Pons (tissue), 1 donor: Measurements from ENCODE around the gene ROBO1.
"Not testable (repeated sequence)": the region's sequence is repeated elsewhere in the genome, so short reads cannot be mapped to it uniquely, and the experiment has no call there.

ENCODE experiments used
- DNase-seq: peaks from one replicate; pipeline ENCODE4 v3.0.0-alpha.2; 2016; ENCODE audit warnings: low spot score

Gene ROBO1

GRCh38 chr3:79246875-79247724 is 520.7 kb downstream of the ROBO1 start:
- DNase-seq: no peak

DNA sequence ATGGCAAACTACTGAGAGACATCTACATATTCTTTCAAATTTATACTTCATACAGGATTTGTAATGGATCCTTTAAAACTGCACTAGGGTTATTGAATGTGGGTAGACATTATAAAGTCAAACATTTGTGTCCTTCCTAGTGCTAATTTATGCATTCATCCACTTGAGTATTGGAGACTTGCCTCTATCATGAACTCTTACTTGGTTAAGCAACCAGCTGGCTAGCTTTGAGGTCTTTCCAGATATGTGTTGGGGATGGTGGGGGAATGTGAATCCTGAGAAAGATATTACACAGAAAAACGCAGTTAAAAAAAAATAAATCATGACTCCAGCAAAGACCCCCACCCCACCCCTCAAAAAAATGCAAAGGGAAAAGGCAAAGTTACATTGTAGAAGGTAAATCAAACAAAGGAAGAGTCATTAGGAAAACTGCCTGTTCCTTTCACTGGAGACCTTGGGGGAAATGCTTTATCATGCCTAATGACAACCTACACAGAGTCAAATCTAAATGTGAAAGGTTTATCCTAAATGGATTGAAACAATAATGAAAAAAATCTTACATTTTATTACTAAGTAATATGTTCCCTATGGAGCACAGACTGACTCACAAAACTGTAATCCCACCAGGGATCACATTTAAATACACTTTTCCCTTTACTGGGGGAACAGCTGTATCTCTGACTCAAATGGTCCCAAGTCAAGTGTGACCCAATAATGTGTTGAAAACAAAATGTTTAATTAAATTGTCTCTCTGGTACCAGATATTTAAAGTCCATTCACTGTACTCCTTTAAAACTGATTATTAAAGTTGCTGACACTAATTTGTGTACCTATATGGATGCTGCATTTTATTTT is 522.3 kb downstream of the ROBO1 start:
- no peak for DNase-seq

DNA sequence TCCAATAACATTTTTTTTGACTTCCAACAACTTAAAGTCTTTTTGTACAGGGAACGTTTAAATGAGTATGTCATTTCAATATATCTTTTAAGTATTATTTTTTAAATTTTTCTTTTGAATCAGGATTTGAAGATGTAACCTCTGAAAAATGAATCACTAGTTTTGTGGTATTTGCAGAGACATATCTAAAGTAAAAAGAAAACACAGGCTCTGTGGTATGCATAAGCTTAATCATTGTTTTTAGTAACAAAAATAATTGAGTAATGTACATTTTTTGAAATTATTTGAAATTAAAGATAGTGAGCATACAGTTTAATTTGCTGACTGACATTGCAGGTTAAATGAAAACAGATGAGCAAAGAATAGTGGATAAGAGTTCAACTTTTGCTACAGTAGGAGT is 531.3 kb downstream of the ROBO1 start:
- DNase-seq: no peak

GRCh38 chr3:79233431-79234060 is 534.3 kb downstream of the ROBO1 start:
- no peak for DNase-seq

GRCh38 chr3:79230266-79230665 is 537.5 kb downstream of the ROBO1 start:
- no peak for DNase-seq

GRCh38 chr3:79217096-79217495 is 550.7 kb downstream of the ROBO1 start:
- DNase-seq: no peak

DNA sequence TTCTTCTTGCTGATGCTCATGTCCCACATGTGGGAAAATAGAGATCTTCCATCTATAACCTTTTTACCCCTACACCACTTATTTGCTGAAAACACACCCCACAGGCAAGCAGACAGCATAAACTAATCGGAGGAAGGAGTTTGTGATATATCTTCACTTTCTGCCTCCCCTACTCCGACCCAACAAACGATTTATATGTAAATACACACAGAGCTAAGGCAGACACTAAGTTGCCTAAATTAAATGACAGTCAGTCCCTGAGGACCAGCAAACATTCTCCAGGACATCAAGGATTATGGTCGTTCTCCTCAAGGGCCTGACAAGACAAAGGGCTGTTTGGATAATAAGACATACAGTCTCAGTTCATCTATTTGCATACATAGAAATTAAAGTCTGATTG is 552.5 kb downstream of the ROBO1 start:
- no peak for DNase-seq

DNA sequence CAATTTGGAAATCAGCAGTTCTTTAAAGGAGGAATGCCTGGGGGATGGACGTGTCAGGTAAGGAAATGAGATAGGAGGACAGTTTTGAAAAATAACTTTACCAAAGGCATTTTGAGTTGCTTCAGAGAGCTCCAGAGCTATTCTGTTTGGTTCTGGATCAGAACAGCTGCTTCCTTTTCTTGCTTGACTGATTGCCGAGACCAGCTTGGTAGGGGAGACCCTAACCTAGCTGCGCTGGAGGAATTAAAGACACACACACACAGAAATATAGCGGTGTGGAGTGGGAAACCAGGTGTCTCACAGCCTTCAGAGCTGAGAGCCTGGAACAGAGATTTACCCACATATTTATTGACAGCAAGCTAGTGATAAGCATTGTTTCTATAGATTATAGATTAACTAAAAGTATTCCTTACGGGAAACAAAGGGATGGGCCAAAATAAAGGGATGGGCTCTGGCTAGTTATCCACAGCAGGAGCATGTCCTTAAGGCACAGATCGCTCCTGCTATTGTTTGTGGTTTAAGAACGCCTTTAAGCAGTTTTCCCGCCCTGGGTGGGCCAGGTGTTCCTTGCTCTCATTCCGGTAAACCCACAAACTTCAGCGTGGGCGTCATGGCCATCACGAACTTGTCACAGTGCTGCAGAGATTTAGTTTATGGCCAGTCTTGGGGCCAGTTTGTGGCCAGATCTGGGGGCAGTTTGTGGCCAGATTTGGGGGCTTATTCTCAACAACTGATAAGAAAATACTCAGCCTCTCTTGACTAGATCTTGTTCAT is 556.0 kb downstream of the ROBO1 start:
- no peak for DNase-seq

- DNase-seq: no peak
These were observed 563.4 kb downstream of the ROBO1 start for GRCh38 chr3:79204351-79204750.

DNA sequence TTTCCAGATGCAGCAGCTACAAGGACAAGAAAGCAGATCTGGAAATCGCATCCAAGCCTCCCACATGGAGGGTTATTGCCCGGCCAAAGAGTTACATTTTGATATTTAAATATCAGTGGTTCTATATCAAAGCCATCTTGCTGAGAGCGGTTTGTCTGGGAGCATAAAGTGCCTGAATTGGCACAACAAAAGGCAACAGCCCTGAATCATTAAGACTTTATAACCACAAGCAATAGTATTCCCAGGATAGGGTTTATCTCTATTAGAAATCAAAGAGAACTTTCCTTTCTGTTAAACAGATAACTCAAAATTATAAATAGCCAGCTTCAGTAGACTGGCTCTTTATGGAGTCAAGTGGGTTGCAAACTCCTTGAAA is 564.7 kb downstream of the ROBO1 start:
- DNase-seq: no peak

DNA sequence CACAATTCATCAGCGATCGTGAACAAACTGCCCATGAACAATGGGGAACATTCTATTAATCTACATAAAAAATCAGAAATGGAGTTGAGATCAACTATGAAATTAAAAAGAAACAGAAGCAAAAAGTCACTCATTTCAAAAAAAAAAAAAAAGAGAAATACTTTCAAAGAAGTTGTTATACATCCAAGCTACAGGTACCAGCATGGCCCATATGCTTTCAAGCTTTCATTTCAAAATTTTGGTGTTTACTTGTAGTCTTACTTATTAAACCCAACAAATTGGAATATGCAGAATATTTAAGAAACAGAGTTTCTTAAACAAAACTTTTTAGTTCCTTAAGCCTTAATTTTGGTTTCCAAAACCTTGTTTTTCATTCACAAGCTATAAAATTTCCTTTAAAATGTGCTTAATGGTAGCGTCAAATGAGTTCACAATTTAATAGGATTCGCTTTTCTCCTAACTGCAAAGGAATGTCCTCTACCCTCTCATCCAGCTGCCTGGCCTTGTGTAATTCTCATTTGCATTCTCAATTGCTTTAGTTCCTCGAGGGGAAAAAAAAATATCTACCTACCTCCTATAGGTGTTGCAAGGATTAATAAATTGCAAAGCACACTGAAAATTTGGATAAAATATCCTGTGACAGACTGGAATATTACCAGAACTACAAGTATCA is 565.2 kb downstream of the ROBO1 start:
- DNase-seq: no peak

GRCh38 chr3:79200456-79200855 is 567.3 kb downstream of the ROBO1 start:
- no peak for DNase-seq

- DNase-seq: no peak
These were observed 567.8 kb downstream of the ROBO1 start for GRCh38 chr3:79199966-79200365.

DNA sequence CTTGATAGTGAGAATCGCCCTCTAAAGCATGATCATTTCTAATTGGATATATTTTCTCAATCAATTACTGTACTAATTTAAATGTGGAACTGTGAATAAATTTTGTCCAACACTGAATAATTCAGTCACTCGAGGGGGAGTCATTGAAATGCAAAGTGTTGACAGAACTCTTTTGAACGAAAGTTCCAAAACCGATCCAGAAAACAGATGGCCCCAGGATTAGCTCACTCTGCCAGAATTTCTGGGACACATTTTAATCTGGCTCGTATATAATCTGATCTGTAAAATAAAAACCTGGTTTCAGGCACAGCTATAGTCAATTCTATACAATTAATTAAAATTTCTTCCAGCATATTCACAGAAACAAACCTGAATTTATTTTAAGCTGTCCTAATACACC is 580.4 kb downstream of the ROBO1 start:
- DNase-seq: no peak

DNA sequence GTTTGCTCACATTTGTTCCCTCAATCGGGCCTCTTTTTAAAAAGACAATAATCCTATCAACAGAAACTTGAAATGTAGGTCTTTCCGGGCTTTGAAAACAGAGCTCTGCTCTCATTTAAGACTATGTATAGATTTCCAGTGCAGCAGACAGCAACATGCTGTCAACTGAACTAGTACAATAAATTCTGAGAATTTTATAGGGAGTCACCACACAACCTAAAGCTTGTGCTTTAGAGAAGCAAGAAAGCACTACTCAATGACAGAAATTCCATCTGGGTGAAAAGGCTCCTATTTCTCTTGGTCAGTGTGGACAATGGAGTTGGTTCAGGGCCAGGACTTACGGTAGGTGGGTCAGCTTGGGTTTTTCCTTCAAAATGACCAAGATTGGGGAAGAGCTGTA is 583.5 kb downstream of the ROBO1 start:
- no peak for DNase-seq

DNA sequence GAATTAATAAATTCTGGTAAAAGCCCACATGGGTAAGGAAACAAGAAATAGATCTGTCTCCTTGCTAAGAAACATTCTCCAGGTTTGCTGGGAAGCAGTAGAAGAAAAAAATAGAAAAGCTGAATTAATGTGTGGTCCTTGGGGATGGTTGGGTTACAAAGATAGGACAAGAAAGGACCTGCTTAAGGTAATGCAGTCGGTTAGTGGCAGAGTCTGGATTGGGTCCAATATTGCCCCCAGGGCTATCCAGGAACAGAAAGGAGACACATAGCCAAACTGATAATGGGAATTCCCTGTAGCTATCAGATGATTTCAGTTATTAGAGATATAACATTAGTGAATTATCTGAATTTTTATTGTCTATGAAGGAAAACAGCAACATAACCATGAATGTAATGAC is 584.3 kb downstream of the ROBO1 start:
- no peak for DNase-seq

DNA sequence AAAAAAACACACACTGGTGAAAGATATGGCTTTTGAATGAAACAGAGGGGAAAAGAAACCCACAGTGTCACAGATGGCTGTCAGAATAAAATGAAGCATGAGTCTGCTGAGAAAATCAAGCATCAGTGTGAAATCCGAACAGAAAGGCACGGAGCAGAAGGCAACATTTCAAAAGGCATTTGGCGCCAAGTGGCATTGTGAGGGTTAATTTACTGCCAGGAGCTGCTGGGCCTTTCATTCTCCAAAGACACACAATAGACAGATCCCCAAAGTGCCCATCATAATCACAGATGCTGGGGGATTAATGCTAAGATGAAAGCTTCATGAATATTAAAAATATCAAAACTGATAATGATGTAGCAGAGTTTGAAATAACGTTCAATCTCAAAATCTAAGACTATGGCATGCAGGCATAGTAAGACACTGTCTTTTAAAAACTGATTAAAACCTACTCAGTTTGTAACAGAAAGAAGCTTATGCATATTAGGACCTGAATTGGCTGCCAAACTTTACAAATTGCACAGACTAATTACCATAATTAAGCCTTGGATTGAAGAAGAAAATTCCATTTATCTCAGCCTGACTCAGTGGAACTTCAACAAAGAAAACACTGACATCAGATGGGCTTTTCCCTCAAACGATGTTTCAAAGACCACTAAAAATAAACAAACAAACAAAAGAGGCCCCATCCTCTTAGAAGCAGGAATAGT is 589.2 kb downstream of the ROBO1 start:
- DNase-seq: no peak

- DNase-seq: no peak
These were observed 591.9 kb downstream of the ROBO1 start for GRCh38 chr3:79175870-79176269.

- not testable (repeated sequence) for DNase-seq
These were observed 594.5 kb downstream of the ROBO1 start for GRCh38 chr3:79173259-79173658.

DNA sequence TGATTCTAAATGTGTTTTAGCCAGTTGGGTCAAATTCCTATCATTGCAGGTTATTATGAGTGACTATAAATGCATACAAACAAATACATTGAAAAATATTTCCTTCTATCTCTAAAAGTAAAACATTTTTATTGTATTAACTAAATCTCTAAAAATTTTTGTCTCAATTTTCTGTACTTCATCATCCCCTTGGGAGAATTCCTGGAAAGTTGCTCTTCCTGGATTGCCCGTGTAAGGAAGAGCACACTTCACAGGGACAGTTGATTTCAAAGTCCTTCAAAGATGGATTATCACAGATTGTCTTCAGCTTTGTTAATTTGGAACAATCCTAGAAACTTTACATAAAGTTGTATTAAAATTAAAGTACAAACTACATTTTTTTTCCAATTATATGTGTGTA is 595.6 kb downstream of the ROBO1 start:
- DNase-seq: no peak

GRCh38 chr3:79170021-79170420 is 597.8 kb downstream of the ROBO1 start:
- DNase-seq: no peak
